NT2/D1 (cell line): ENCODE data around the gene ANO7.

Experiments
- SUZ12 ChIP-seq: IDR thresholded peaks from 2 replicates; pipeline ENCODE4 v1.6.1; 2011; ENCODE audit not compliant: insufficient read length, insufficient read depth; ENCODE audit errors: extremely low read depth
- YY1 ChIP-seq: IDR thresholded peaks from 2 replicates; pipeline ENCODE4 v1.6.1; 2011; ENCODE audit not compliant: insufficient read length, insufficient read depth
- ZNF274 ChIP-seq: IDR thresholded peaks from 2 replicates; pipeline ENCODE4 v1.6.1; 2011; ENCODE audit warnings: mild to moderate bottlenecking, low read depth, low read length

DNA sequence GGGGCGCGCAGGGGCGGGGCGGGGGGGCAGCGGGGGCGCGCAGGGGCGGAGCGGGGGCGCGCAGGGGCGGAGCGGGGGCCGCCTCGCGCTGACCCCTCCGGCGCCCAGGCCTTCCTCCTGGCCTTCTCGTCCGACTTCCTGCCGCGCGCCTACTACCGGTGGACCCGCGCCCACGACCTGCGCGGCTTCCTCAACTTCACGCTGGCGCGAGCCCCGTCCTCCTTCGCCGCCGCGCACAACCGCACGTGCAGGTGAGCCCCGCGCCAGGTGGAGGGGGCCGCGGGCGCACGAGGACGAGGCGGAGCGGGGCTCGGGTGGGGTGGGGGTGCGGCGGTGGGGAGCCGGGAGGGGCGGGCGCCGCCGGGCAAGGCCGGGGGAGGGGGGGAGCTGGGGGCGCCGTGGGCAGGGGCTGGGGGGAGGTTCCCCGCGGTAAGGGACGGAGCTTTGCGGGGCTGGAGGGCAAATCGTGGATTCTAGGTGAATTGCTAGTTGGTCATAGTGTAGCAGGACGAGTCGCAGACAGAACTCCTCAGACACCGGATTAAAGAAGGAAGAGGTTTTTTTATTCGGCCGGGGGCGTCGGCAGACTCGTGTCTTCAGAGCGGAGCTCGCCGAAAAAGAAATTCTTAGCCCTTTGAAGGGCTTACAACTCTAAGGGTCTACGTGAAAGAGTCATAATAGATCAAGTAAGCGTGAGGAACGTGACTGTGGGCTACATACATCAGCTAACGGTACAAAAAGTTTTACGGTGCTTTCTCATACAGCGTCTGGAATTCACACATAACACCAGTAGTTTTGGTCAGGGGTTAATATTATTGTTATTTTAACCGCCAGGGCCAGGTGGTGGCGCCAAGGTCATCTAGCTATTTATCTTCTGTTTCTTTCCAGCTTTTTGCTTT lies 29.9 kb downstream of the ANO7 start:
- no peak for TF ChIP-seq YY1
- TF ChIP-seq ZNF274, result no peak
- no peak for TF ChIP-seq SUZ12
